Measurements from ENCODE around the gene ZNF738. TPM values are rescaled to one million over a fixed set of nuclear protein-coding genes. Genes with fewer than 3 reads are reported as not detected.

Gene ZNF738
- total and polyA plus RNA-seq, 10 of the 15 experiments (the other 5 are each of a cell fraction or from before 2014, with no cell fraction given) = 11.6 to 29.4 (median 15.0) TPM

DNA sequence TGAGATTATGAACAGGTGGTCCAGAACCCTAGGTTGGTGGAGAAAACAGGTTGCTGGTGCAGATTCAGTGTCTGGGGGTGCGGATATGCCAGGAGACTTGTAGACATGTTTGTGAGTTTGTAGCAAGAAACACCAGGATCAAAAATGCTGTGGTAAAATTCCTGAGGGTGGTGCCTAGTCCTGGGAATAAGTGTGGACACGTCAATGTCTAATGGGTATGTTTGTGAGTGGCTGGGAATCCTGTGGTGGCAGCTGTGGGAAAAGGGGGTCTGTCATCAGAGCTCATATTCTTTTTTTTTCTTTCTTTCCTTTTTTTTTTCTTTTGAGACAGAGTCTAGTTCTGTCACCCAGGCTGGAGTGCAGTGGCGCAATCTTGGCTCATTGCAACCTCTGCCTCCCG is 36.8 kb upstream of the ZNF738 start:
- H3K9ac ChIP-seq (ENCODE audit: control insufficient read depth, insufficient read depth, low read length) = no peak overlapping the region
- peaks cover 7% of the 10 kb centered on the region for H3K79me2 ChIP-seq (ENCODE audit: control insufficient read depth, insufficient read depth, low read length)
- ChIA-PET CTCF (interaction anchor here (1.2 kb wide), 1 partner anchor 31 kb away, joined by 3 read pairs; no protein-coding TSS in a partner anchor), RAD21 (ENCODE audit: unreplicated experiment) (no interaction called here), SMC1A (ENCODE audit: uncharacterized antibody, unreplicated experiment) (no interaction called here), POLR2A (no interaction called here)
- in situ Hi-C loops (cut with MboI) = loop anchor here (10.0 kb wide), 1 partner anchor 297 kb away; the partner anchor contains the start of gene ZNF430
- no peaks in the 10 kb centered on the region for H4K20me1 ChIP-seq (ENCODE audit: control insufficient read depth, insufficient read depth)
- intact Hi-C loops (cut with micrococcal nuclease; ENCODE audit: unreplicated experiment) = no loop called here
- FAIRE-seq (no peak), ATAC-seq (no peak), DNase-seq (ENCODE audit: low read depth, low spot score) (no peak)
- no peaks in the 10 kb centered on the region for H3K27me3 ChIP-seq (replicated peaks in 1 of 2; ENCODE audit: control insufficient read depth in 2 of 2, insufficient read depth in 2 of 2, low read length in 1 of 2)
- no peak overlapping the region for H3K4me2 ChIP-seq (ENCODE audit: control insufficient read depth, insufficient read depth)
- H3K4me1 ChIP-seq (ENCODE audit: control insufficient read depth, insufficient read depth, low read length) = no peaks in the 10 kb centered on the region
- H2AFZ ChIP-seq (ENCODE audit: control insufficient read depth, low read depth, low read length) = no peak overlapping the region
- H3K27ac ChIP-seq (ENCODE audit: control insufficient read depth, insufficient read depth) = no peak overlapping the region
- H3K9me3 ChIP-seq (replicated peaks; ENCODE audit: control insufficient read depth, insufficient read depth, low read length) = peaks cover 32% of the 10 kb centered on the region
- no TSS peak for BruUV-seq (replicated peaks)
- H3K4me3 ChIP-seq = no peak overlapping the region
- 98% methylated on average over 4 of the region's 4 CpGs for WGBS (ENCODE audit: insufficient coverage, insufficient replicate concordance, low lambda C conversion rate, missing lambda C conversion rate)
- no peak for TF ChIP-seq IRF4 (IDR thresholded peaks at IDR 0.05; ENCODE audit: low read depth, low read length)
- no peak for TF ChIP-seq NR2F1 (conservative IDR thresholded peaks at IDR 0.05)
- TF ChIP-seq NRF1 (conservative IDR thresholded peaks at IDR 0.05; ENCODE audit: low read depth, low read length) = no peak
- TF ChIP-seq, protein P1, sequence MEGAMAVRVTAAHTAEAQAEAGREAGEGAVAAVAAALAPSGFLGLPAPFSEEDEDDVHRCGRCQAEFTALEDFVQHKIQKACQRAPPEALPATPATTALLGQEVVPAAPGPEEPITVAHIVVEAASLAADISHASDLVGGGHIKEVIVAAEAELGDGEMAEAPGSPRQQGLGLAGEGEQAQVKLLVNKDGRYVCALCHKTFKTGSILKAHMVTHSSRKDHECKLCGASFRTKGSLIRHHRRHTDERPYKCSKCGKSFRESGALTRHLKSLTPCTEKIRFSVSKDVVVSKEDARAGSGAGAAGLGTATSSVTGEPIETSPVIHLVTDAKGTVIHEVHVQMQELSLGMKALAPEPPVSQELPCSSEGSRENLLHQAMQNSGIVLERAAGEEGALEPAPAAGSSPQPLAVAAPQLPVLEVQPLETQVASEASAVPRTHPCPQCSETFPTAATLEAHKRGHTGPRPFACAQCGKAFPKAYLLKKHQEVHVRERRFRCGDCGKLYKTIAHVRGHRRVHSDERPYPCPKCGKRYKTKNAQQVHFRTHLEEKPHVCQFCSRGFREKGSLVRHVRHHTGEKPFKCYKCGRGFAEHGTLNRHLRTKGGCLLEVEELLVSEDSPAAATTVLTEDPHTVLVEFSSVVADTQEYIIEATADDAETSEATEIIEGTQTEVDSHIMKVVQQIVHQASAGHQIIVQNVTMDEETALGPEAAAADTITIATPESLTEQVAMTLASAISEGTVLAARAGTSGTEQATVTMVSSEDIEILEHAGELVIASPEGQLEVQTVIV (IDR thresholded peaks at IDR 0.05; ENCODE audit: borderline replicate concordance, partially characterized antibody) = no peak
- TF ChIP-seq SUPT20H (IDR thresholded peaks at IDR 0.05; ENCODE audit: borderline replicate concordance, control insufficient read depth, low read depth, low read length) = no peak
- TF ChIP-seq ZNF24 (IDR thresholded peaks at IDR 0.05) = no peak
- TF ChIP-seq, protein P2, sequence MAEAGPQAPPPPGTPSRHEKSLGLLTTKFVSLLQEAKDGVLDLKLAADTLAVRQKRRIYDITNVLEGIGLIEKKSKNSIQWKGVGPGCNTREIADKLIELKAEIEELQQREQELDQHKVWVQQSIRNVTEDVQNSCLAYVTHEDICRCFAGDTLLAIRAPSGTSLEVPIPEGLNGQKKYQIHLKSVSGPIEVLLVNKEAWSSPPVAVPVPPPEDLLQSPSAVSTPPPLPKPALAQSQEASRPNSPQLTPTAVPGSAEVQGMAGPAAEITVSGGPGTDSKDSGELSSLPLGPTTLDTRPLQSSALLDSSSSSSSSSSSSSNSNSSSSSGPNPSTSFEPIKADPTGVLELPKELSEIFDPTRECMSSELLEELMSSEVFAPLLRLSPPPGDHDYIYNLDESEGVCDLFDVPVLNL (IDR thresholded peaks at IDR 0.05; ENCODE audit: low read depth, low read length) = no peak
- no peak for TF ChIP-seq SMAD5 (IDR thresholded peaks at IDR 0.05; ENCODE audit: low read depth)
- no peak for TF ChIP-seq POLR2A (IDR thresholded peaks at IDR 0.05; ENCODE audit: low read depth, low read length)
- TF ChIP-seq, protein P3, sequence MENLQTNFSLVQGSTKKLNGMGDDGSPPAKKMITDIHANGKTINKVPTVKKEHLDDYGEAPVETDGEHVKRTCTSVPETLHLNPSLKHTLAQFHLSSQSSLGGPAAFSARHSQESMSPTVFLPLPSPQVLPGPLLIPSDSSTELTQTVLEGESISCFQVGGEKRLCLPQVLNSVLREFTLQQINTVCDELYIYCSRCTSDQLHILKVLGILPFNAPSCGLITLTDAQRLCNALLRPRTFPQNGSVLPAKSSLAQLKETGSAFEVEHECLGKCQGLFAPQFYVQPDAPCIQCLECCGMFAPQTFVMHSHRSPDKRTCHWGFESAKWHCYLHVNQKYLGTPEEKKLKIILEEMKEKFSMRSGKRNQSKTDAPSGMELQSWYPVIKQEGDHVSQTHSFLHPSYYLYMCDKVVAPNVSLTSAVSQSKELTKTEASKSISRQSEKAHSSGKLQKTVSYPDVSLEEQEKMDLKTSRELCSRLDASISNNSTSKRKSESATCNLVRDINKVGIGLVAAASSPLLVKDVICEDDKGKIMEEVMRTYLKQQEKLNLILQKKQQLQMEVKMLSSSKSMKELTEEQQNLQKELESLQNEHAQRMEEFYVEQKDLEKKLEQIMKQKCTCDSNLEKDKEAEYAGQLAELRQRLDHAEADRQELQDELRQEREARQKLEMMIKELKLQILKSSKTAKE (IDR thresholded peaks at IDR 0.05; ENCODE audit: low read depth, poor library complexity, severe bottlenecking) = no peak
- H3K36me3 ChIP-seq (ENCODE audit: control insufficient read depth in 2 of 2, insufficient read depth in 2 of 2, low read length in 1 of 2) = peaks cover 0 to 8% of the 10 kb centered on the region in 2 experiments; a peak in 1 of 4 replicates
